ENCODE data around the gene NOL8. TPM values are rescaled to one million over a fixed set of nuclear protein-coding genes. Genes with fewer than 3 reads are reported as not detected.

NOL8 gene
- total RNA-seq, 1 experiment from 2014 or later = 41.8 TPM

GRCh38 chr9:92299116-92299515 is 26.0 kb downstream of the NOL8 start:
- H3K27me3 Mint-ChIP-seq (ENCODE audit: insufficient read depth, unreplicated experiment) = no peaks in the 10 kb centered on the region
- no peaks in the 10 kb centered on the region for H3K9me3 Mint-ChIP-seq (ENCODE audit: unreplicated experiment)
- peak overlapping the region; percentile 52 for H3K27ac Mint-ChIP-seq (ENCODE audit: low read depth, unreplicated experiment)
- TF ChIP-seq CTCF (IDR thresholded peaks at IDR 0.05; ENCODE audit: unreplicated experiment) = no peak
- DNase-seq (ENCODE audit: unreplicated experiment) = no peak
- peaks cover 86% of the 10 kb centered on the region for H3K36me3 Mint-ChIP-seq (ENCODE audit: insufficient read depth, unreplicated experiment)
- intact Hi-C loops (cut with micrococcal nuclease) = no loop called here
- CTCF ChIA-PET = interaction anchor here (1.1 kb wide), 1 partner anchor 158 kb away, joined by 3 read pairs; no protein-coding TSS in a partner anchor
- no TSS peak for BruUV-seq (replicated peaks)
- POLR2A ChIA-PET = interaction anchor here (0.7 to 5.3 kb wide), 5 partner anchors 9 to 354 kb away, joined by 3 to 27 read pairs (median 3); partner anchors contain the start of genes CENPP and NOL8
- H3K4me3 Mint-ChIP-seq (ENCODE audit: unreplicated experiment) = no peak overlapping the region
- H3K4me1 Mint-ChIP-seq (ENCODE audit: insufficient read depth, unreplicated experiment) = peaks cover 10% of the 10 kb centered on the region

- no TSS peak for BruUV-seq (replicated peaks)
- ChIA-PET POLR2A (interaction anchor here (0.9 kb wide), 1 partner anchor 28 kb away, joined by 3 read pairs; the partner anchor contains the start of gene CENPP), CTCF (interaction anchor here (1.1 kb wide), 1 partner anchor 157 kb away, joined by 3 read pairs; no protein-coding TSS in a partner anchor)
- no peaks in the 10 kb centered on the region for H3K9me3 Mint-ChIP-seq (ENCODE audit: unreplicated experiment)
- intact Hi-C loops (cut with micrococcal nuclease) = no loop called here
- peaks cover 85% of the 10 kb centered on the region for H3K36me3 Mint-ChIP-seq (ENCODE audit: insufficient read depth, unreplicated experiment)
- H3K27ac Mint-ChIP-seq (ENCODE audit: low read depth, unreplicated experiment) = no peak overlapping the region
- H3K27me3 Mint-ChIP-seq (ENCODE audit: insufficient read depth, unreplicated experiment) = no peaks in the 10 kb centered on the region
- DNase-seq (ENCODE audit: unreplicated experiment) = no peak
- TF ChIP-seq CTCF (IDR thresholded peaks at IDR 0.05; ENCODE audit: unreplicated experiment) = no peak
- H3K4me1 Mint-ChIP-seq (ENCODE audit: insufficient read depth, unreplicated experiment) = peaks cover 10% of the 10 kb centered on the region
- no peak overlapping the region for H3K4me3 Mint-ChIP-seq (ENCODE audit: unreplicated experiment)
Observed at GRCh38 chr9:92298036-92298435, 27.1 kb downstream of the NOL8 start.

GRCh38 chr9:92297611-92298010 is 27.5 kb downstream of the NOL8 start:
- Mint-ChIP-seq H3K27me3 (ENCODE audit: insufficient read depth, unreplicated experiment) (no peaks in the 10 kb centered on the region), H3K4me1 (ENCODE audit: insufficient read depth, unreplicated experiment) (peaks cover 12% of the 10 kb centered on the region), H3K4me3 (ENCODE audit: unreplicated experiment) (no peak overlapping the region), H3K9me3 (ENCODE audit: unreplicated experiment) (no peaks in the 10 kb centered on the region), H3K36me3 (ENCODE audit: insufficient read depth, unreplicated experiment) (peaks cover 80% of the 10 kb centered on the region), H3K27ac (ENCODE audit: low read depth, unreplicated experiment) (no peak overlapping the region)
- BruUV-seq (replicated peaks) = no TSS peak
- ChIA-PET CTCF (no interaction called here), POLR2A (interaction anchor here (0.6 kb wide), 1 partner anchor 8 kb away, joined by 3 read pairs; no protein-coding TSS in a partner anchor)
- intact Hi-C loops (cut with micrococcal nuclease) = no loop called here
- TF ChIP-seq CTCF (IDR thresholded peaks at IDR 0.05; ENCODE audit: unreplicated experiment) = no peak
- DNase-seq (ENCODE audit: unreplicated experiment) = no peak

GRCh38 chr9:92295827-92296258 is 29.3 kb downstream of the NOL8 start:
- no peak for TF ChIP-seq CTCF (IDR thresholded peaks at IDR 0.05; ENCODE audit: unreplicated experiment)
- intact Hi-C loops (cut with micrococcal nuclease) = no loop called here
- peak overlapping the region; percentile 96 for H3K27ac Mint-ChIP-seq (ENCODE audit: low read depth, unreplicated experiment)
- peaks cover 25% of the 10 kb centered on the region for H3K4me1 Mint-ChIP-seq (ENCODE audit: insufficient read depth, unreplicated experiment)
- H3K36me3 Mint-ChIP-seq (ENCODE audit: insufficient read depth, unreplicated experiment) = peaks cover 77% of the 10 kb centered on the region
- no peaks in the 10 kb centered on the region for H3K9me3 Mint-ChIP-seq (ENCODE audit: unreplicated experiment)
- BruUV-seq (replicated peaks) = no TSS peak
- ChIA-PET POLR2A (interaction anchor here (1.8 kb wide), 1 partner anchor 29 kb away, joined by 4 read pairs; the partner anchor contains the start of gene NOL8), CTCF (interaction anchor here (0.7 to 1.1 kb wide), 3 partner anchors 20 to 1375 kb away, joined by 3 to 4 read pairs (median 3); no protein-coding TSS in a partner anchor)
- H3K27me3 Mint-ChIP-seq (ENCODE audit: insufficient read depth, unreplicated experiment) = no peaks in the 10 kb centered on the region
- no peak overlapping the region for H3K4me3 Mint-ChIP-seq (ENCODE audit: unreplicated experiment)
- DNase-seq (ENCODE audit: unreplicated experiment) = no peak
